HG03196 (cell line): ENCODE measurements around the gene DNAI2.
"Not testable (repeated sequence)": the region's sequence is repeated elsewhere in the genome, so short reads cannot be mapped to it uniquely, and the experiment has no call there.

Experiments used
- ATAC-seq: cut with Tn5 transposase; IDR thresholded peaks from one replicate; pipeline ENCODE4 v1.9.1; 2021; ENCODE audit not compliant: unreplicated experiment

The DNAI2 gene

DNA sequence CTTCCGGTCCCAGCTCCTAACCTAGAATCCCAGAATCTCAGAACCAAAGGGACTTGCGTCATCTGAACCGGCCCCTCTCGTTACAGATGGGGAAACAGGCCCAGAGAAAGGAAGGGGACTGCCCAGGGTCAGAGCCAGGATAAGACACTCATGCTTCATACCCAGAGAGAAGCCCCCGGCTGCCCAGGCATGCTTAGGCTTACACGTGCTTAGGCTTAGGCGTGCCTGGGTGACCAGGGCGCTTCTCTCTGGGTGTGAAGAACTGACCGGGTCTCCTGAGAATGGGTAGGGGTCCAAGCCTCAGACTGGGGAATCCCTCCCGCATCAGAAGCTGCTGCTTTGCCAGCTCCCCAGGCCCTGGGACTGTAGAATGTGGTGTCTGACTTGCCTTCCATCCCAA is 29.9 kb upstream of the DNAI2 start:
- no peak for ATAC-seq

DNA sequence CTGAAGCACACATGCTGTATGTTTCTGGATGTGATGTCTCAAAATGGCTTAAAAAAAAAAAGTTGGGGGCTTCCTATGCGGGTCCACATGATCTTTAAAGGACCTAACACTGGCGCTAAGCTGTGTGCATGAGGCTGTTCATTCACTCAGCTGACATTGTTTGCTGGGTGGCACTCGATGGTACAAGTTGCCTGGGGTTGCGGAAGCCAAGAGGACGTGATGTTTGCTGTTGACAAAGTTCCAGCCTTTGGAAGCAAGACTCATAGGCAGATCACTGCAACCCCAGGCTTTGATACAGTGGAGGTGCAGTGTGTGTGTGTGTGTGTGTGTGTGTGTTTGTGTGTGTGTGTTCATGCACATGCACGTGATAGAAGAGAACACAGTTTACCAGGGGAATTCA is 29.5 kb upstream of the DNAI2 start:
- ATAC-seq = no peak

DNA sequence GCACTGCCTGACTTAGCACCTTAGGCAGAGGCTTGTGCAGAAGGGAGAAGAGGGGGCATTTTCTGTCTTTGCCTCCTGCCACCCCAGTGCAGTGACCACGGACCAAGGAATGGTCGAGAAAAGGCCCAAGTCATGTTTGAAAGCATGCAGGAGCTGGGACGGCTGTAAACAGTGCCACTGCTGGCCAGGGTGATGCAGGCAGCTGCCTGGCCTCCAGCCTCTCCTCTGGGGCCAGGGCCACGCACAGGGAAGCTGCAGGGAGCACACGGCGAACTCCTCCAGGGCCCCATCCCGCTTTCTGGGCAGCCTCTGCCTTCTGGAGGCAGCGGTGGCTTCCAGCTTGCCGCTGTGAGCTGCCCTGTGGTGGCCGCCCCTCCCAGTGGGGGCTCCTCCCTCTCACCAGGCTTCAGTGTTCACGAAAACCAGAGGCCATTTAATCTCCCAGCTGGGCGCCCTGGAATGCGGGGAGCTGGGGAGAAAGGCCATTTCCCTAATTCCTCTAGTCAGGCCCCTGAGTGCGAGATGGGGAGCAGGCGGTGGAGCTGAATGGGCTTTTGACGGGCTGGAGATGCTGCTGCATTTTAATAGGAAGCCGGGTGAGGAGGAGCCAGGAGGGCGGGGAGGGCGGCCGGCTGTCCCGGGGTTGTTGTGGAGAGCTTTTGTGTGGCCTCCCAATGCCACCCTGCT is 28.7 kb upstream of the DNAI2 start:
- no peak for ATAC-seq

DNA sequence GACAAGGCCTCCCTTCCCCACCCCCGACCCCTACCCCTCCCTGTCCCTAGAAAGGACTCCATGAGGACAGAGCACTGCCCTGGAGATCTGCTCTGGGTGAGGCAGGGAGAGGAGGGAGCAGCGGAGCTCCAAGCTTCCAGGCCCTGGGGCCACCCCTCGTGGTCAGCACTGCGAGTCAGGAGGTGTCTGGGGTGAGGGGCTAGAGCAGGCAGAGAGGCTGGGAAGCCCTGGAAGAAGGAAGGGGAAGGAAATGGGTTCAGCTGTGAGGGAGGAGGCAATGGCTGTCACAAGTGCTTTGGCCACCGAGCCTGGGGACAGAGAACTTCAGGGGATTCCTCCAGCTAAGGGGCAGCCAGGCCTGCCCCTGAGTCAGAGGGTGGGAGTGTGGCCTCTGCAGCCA is 28.2 kb upstream of the DNAI2 start:
- ATAC-seq = no peak

DNA sequence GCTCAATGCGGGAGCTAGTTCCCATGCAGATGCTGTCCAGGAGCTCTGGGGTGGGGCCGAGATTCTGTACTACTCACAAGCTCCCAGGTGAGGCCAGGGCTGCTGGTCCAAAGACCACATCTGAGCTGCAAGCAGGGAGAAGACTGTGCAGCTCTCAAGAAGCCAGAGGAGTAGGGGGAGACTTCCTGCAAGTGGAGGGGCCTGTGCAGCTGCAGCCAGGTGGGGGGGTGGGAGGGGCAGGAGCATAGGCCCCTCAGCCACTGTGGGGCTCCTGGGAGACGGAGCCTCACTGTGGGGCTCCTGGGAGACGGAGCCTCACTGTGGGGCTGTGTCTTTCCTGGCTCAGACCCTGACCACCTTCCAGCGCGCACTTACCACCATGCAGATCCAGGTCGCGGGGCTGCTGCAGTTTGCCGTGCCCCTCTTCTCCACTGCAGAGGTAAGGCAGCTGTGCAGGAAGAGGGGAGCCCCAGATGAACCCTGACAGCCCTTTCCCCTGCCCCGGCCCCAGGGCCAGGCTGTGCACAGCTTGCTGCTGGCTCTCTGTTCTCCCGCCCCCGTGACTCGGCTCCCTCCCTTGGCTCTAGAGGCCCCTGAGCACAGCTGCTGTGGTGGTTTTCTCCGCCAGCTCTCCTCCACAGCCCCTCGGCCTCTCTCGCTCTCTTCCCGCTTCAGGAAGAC is 24.3 kb upstream of the DNAI2 start:
- no peak for ATAC-seq

DNA sequence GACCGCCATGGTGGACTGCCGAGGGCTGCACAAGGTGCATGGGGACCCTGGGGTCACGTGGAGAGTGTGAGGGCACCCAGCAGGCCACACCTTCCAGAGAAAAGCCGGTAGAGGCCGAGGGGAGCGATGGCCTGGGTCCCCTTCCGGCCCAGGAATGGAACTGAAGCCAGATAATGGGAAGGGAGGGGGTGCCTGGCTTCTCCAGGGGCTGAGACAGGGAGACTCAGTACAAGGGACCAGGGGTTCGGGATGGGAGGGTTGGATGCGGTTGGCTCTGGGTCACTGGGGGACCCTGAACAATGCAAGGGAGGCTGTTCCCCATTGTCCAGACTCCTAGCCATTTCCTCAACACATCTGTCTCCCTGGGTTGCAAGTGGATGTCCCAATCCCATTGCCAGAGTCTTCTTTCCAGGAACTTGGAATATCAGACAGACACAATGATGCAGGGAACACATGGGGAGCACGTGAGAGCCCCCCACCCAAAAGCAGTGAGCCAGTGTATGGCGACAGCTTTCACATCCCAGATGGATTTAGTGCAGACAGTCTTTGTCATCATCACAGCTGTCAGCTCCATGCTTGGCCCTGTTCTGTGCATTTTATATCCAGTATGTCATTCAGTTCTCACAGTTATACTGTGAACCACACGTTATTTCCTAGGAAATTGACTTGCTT is 23.6 kb upstream of the DNAI2 start:
- no peak for ATAC-seq

DNA sequence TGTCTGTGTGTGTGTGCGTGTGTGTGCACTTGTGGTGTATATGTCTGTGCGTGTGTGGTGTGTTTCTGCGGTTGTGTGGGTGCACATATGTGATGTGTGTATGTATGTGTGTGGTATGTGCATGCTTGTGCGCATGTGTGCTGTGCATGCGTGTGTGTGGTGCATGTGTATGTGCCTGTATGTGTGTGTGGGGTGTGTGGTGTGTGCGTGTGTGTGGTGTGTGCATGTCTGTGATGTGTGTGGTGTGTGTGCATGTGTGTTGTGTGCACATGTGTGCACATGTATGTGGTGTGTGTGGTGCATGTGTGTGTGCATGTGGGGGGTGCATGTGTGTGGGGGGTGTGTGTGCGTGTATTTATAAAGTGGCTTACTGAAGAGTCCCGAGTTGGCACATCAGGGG is 23.0 kb upstream of the DNAI2 start:
- ATAC-seq = no peak

DNA sequence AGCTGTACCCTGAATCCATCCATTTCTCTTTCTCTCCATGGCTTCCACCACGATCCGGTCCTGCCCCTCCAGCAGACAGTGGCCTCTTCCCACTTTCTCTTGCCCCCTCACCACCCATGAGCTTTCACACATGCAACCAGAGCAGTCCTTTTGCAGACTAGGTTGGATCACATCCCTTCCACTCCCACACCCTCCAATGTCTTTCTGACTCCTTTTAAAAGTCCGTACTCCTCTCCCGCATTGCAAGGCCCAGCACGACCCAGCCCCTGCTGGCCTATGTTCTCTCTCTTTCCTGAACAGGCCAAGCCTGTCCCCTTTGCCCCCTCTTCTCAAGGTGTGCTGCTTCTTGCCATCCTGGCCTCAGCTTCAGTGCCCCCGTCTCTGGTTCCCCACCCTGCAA is 22.5 kb upstream of the DNAI2 start:
- no peak for ATAC-seq

DNA sequence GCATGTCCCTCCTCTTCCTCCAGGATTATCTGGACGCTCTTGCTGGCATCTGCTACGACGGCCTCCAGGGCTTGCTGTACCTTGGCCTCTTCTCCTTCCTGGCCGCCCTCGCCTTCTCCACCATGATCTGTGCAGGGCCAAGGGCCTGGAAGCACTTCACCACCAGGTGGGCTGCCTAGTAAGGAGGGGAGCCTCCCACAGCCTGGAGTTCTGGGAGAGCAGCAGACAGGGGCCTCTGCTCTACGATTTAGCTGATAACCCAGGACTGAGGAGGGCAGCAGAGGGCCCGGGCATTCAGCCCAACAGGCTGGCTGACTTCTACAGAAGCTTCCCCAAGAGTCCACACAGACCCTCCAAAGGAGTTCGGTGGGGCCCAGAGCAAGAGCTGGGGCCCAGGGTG is 21.8 kb upstream of the DNAI2 start:
- no peak for ATAC-seq

DNA sequence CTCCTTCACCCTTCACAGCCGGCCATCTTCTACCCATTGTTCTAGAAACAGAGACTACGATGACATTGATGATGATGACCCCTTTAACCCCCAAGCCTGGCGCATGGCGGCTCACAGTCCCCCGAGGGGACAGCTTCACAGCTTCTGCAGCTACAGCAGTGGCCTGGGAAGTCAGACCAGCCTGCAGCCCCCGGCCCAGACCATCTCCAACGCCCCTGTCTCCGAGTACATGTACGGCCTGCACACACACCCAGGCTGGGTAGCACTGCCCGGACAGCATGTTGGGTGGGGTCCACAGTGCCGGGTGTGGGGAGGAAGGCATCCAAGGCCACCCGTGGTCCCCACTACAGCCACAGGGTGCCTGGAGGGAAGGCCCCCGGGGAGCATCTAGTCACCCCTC is 21.0 kb upstream of the DNAI2 start:
- no peak for ATAC-seq

DNA sequence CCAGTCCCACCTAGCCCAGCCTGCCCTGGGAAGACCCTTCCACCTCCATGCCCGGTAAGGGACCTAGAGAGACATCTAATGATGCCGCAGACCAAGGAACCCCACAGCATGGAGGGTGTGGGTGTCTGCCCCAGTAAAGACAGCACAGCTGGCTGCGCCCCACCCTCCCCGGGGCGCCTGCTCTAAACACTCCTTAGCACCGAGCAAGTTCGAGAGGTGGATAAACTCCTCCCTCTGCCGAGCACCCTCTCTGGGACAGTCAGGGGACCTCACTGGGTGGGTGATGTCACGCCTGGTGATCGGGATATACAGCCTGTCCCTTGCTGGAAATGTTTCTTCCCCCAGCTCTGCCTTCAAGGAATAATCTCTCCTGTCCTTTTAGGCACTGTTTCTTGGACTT is 16.7 kb upstream of the DNAI2 start:
- ATAC-seq = no peak

DNA sequence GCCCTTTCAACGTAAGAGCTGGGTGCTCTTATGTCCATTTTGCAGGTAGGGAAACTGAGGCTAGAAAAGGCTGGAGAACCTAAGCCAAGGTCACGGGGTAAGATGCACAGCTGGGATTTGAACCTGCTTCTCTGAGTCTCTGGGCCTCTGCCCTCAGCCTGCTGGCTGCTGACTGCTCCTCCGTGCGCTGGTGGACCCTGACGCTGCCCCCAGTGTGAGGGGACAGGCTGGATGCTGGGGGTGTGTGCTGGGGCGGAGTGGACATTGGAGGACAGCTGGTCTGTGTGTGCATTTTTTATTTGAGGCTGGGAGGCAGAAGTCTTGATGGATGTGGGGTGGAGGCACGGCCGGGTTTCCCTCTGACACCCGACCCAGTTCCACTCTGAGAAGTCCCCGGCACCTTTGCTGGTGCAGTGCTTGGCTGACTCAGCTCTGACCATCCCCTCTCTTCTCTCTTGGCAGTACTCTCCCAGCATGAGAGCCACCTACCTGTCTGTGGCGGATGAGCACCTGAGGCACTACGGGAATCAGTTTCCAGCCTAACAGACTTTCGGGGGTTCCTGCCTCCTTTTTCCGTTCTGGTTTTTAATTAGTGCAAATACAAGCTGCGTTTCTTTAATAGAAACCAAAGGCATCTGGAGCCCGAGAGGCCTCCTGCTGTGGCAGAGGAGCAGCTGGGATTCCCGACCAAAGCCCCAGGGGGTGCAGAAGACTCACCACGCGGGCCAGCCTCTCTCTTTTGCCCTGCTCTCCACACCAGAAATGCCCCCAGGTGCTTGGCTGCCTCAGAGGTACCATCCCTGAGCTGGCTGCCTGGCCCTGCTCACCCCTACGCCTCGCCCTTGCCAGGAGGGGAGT is 14.1 kb upstream of the DNAI2 start:
- ATAC-seq = no peak

DNA sequence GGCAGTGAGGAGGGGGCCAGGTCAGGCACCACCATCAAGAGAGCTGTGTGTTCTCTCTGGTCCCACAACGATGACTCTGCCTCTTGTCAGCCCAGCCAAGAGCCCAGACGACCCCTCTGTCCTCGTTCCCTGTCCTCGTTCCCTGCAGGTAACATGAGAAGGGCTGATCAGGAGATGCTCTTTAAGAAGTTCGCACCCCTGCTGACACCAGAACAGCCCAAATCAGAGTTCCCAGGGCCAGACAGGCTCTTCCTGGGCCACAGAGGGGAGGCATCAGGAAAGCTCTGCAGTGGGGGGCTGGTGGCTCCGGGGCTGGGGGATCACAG is 13.5 kb upstream of the DNAI2 start:
- ATAC-seq = no peak

DNA sequence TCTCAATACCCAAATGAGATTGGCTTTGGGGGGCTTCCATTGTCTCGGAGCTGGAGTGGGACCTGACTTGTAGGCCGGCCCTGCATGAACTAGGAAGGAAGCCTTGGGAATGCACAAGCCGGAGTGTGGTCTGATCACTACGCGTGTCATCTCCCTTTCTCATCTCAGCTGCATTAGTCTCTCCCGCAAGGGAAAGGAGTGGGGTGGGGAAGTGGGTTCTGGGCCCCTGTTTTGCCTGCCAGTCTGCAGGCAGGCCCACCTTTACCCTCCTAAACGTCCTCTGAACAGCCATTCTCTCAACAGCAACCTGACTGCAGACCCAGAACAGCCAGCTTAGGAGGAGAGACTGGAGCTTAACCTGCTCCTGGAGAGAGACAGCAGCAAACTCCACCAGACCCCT is 11.4 kb upstream of the DNAI2 start:
- no peak for ATAC-seq

DNA sequence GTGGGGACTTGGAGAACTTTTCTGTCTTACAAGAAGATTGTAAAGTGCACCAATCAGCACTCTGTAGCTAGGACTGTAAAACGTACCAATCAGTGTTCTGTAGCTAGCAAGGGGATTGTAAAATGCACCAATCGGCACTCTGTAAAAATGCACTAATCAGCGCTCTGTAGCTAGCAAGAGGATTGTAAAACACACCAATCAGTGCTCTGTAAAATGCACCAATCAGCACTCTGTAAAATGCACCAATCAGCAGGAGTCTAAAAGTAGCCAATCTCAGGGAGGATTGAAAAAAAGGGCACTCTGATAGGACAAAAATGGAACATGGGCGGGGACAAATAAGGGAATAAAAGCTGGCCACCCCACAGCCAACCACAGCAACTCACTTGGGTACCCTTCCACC is 7.0 kb upstream of the DNAI2 start:
- not testable (repeated sequence) for ATAC-seq

DNA sequence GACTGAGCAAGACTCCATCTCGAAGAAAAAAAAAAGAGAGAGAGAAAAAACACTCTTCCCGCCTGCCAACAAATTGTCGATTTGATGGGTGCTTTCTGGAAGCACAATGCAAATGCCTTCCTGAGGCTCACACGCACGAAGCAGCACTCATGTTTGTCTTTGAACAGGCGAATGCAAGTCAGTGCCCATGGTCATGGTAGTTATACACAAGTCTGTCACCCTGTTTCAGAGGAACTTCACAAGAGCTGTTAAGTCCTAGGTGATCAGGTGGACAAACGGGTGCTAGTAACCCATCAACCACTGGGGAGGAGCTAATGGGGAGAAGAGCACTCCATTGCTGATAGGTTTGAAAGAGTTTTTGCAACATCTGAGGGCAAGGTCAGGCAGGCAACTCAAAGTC is 6.5 kb upstream of the DNAI2 start:
- no peak for ATAC-seq

DNA sequence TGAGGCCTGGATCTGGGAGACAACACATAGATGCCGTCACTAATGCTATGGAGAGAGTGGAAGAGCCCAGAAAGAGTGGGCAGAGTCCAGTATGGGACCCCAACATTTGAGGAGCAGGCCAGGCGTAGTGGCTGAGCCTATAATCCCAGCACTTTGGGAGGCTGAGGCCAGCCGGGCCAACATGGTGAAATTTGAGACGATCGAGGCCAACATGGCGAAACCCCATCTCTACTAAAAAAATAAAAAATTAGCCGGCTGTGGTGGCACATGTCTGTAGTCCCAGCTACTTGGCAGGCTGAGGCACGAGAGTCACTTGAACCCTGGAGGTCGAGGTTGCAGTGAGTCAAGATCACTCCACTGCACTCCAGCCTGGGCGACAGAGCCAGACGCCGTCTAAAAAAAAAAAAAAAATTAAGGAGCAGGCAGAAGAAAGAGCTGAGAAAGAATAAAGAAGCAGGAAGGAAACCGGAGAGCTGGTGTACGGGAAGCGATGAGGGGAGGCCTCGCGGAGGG is 6.0 kb upstream of the DNAI2 start:
- no peak for ATAC-seq

DNA sequence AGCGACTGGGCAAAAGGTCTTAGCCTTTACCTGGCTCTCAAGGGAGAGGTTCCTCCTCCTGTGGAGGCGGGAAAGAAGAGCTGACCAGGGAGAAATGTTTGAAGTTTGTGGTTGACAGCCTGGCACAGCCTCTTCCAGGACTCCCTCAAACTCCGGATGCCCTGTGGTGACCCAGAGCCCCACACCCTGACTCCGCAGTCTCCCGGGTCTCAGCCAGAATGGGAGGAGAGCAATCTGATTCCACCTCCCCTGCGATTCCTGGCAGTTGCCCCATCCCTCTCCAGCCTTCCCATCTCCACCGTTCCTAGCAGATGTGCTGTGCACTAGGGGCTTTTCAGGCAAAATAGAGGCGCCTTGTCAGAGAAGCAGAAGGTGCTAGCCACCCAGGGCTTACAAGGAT is 5.5 kb upstream of the DNAI2 start:
- no peak for ATAC-seq

DNA sequence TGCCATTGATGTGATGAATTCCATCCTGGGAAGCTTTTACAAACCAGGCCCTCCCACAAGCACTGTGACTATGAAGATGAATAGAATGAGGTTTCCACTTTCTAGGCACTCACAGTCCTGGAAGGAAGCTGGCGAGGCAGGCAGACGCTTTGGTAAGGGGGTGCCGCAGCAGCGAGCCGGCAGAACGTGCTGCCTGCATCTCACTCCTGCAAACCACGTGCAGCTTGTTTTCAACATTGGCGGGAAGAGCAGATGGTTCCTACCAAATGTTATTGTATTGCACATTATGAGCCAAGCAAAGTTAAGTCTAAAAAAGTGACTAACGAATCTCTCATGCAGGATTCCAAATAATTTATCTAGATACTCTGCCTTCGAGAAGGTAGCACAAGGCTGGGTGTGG is 3.7 kb upstream of the DNAI2 start:
- ATAC-seq = no peak

DNA sequence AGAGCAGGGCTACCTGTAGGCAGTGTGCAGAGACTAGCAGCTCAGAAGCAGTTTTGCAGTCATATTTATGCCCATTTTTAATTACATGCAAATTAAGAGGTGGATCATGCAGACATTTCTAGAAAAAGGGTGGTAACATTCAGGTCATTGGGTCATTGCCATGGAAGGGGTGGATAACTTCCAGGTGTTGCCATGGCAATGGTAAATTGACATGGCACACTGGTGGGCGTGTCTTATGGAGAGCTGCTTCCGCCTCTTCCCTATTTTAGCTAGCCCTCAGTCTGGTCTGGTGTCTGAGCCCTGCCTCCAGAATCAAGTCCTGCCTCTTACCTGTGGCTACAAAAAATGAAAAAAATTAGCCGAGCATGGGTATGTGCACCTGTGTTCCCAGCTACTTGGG is 2.8 kb upstream of the DNAI2 start:
- no peak for ATAC-seq

DNA sequence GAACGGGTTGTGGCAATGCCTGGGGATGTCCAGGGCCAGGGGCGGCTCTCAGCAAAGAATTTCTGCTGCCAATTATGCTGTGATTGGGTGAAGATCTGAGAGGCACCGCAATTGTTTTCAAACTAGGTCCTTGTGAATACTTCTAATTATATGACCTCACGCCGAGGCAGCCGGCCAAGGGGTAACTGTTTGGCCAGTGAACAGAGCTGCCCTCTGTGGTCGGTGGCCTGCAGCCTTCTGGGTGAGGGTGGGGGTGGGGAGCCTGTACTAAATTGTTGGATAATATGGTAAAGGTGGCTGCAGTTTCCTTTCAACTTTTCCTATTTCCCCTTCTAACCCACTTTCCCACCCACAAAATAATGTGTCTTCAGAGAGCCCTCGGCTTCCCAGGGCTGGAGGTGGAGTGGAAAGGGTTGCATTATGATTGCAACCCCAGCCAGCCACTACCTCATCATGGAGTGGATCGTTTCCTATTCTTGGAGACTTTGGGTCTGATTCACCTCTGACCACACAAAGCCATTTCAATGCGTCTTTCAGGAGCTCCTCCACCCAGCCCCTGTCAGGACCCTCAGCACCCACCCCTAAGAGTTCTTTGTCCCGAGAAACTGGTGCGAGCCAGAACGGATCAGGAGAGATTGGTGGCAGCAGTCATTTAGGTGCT is 2.0 kb upstream of the DNAI2 start:
- no peak for ATAC-seq
